ENCODE measurements around the gene ILKAP.
A peak's percentile ranks its signal among the peaks of the same experiment; 100 is the strongest.

ILKAP gene

DNA sequence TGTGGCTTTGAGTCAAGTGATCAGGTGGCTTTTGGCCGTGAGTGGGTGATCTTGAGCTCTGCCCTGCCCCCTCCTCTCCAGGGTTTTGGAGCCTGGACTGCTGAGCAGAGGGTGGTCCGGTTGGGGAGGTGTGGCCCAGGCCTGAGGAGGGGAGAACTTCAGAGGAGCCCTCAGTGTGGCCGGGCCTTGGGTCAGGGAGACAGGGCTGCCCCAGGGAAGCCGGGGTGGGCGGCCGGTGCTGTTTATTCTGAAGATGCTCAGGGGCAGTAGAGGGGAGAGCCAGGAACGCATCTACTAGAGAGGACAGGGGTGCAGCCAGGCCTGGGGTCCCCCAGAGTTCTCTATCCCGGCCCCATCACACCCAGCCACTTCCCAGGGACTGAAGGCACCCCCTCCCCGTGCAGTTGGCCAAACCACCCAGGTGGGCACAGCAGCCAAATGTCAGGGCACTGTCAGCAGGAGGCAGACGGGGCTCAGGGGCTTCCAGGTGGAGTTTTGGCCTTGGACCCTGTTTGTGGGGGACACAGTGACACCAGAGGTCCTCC, 43.8 kb downstream of the ILKAP start:
- 40% methylated on average over 8 of the region's 10 CpGs for WGBS (ENCODE audit: insufficient coverage)
- Histone ChIP-seq H3K36me3 (ENCODE audit: control insufficient read depth in 4 of 4, insufficient read depth in 4 of 4, low read length in 3 of 4) (no peaks in the 10 kb centered on the region), H3K27me3 (replicated peaks in 2 of 5; ENCODE audit: control insufficient read depth in 4 of 5, insufficient read depth in 5 of 5, low read length in 4 of 5) (peaks cover 0 to 62% (median 21%) of the 10 kb centered on the region in 5 experiments), H3K4me1 (ENCODE audit: control extremely low read depth in 1 of 4, control insufficient read depth in 4 of 4, insufficient read depth in 4 of 4, low read length in 3 of 4) (peaks cover 2 to 26% (median 24%) of the 10 kb centered on the region in 4 experiments), H3K9me3 (ENCODE audit: control extremely low read depth in 1 of 5, control insufficient read depth in 4 of 5, insufficient read depth in 2 of 5, low read depth in 1 of 5, low read length in 4 of 5) (no peaks in the 10 kb centered on the region), H3K4me3 (ENCODE audit: control insufficient read depth in 1 of 7, extremely low read depth in 1 of 7, insufficient read depth in 4 of 7, low read depth in 2 of 7, low read length in 6 of 7) (peak overlapping the region in 4 of 7 experiments; percentile 22 to 59 (median 50)), H3K27ac (ENCODE audit: insufficient read depth in 1 of 2, low read depth in 1 of 2, low read length in 2 of 2, poor library complexity in 1 of 2, severe bottlenecking in 2 of 2) (no peak overlapping the region)
- DNase-seq, result no peak
- CTCF ChIA-PET, result interaction anchor here (0.8 to 4.3 kb wide), 4 partner anchors 15 to 181 kb away, joined by 3 to 16 read pairs (median 4); no protein-coding TSS in a partner anchor
- POLR2A ChIA-PET, result interaction anchor here (1.0 kb wide), 1 partner anchor 99 kb away, joined by 4 read pairs; no protein-coding TSS in a partner anchor

DNA sequence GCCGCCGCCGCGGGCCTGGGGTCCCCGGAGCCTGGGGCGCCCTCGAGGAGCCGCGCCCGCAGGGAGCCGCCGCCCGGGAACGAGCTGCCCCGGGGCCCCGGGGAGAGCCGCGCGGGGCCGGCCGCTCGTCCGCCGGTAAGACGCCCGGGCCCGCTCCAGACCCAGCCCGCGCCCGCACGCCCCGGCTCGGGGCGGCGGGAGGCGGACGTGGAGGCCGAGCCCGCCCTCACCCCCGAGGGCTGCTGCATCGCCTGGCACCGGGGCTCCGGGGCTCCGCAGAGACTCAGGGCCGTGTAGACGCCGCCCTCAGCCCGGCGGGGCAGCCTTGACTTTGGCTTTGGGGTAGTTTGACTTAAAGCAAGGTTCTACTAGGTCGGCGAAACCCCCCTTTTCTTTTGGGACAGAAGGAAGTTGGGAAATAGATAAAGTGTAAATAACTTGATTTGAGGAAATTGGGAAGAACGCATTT, 44.4 kb downstream of the ILKAP start:
- Histone ChIP-seq H3K4me1 (ENCODE audit: control extremely low read depth in 1 of 4, control insufficient read depth in 4 of 4, insufficient read depth in 4 of 4, low read length in 3 of 4) (peaks cover 2 to 26% (median 23%) of the 10 kb centered on the region in 4 experiments), H3K27ac (ENCODE audit: insufficient read depth in 1 of 2, low read depth in 1 of 2, low read length in 2 of 2, poor library complexity in 1 of 2, severe bottlenecking in 2 of 2) (no peak overlapping the region), H3K9me3 (ENCODE audit: control extremely low read depth in 1 of 5, control insufficient read depth in 4 of 5, insufficient read depth in 2 of 5, low read depth in 1 of 5, low read length in 4 of 5) (no peaks in the 10 kb centered on the region), H3K4me3 (ENCODE audit: control insufficient read depth in 1 of 7, extremely low read depth in 1 of 7, insufficient read depth in 4 of 7, low read depth in 2 of 7, low read length in 6 of 7) (peak overlapping the region in 5 of 7 experiments; percentile 15 to 53 (median 50)), H3K27me3 (replicated peaks in 2 of 5; ENCODE audit: control insufficient read depth in 4 of 5, insufficient read depth in 5 of 5, low read length in 4 of 5) (peaks cover 0 to 55% (median 21%) of the 10 kb centered on the region in 5 experiments), H3K36me3 (ENCODE audit: control insufficient read depth in 4 of 4, insufficient read depth in 4 of 4, low read length in 3 of 4) (no peaks in the 10 kb centered on the region)
- CTCF ChIA-PET, result interaction anchor here (0.7 to 4.3 kb wide), 2 partner anchors 89 to 105 kb away, joined by 3 to 16 read pairs; no protein-coding TSS in a partner anchor
- peak in 2 of 3 donors; percentile 34 to 45 for DNase-seq
- 1% methylated on average over 48 of the region's 52 CpGs for WGBS (ENCODE audit: insufficient coverage)
- POLR2A ChIA-PET, result no interaction called here

DNA sequence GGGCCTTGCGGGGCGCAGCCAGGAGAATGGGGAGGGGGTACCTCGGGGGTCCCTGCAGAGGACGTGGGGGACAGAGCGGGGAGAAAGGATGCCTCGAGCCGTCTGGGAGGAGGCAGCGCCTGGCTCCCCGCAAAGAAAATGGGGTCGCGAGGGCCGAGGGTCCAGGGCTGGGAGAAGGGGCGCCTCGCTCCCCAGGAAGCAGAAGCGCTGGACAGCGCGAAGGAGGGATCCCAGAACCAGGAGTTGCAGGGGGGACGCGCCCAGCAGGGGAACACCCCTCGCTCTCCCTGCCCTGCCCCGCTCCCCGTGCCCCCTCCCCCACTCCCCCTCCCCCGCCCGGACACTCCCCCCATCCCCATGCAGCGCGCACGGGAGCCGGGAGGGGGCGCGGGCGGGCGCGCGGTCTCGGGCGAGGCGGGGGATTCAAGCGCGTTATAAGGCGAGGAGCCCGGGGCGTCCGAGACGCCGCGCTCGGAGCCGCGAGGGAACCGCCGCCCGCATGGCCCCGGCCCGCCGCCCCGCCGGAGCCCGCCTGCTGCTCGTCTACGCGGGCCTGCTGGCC, 44.9 kb downstream of the ILKAP start, which contains the start of gene ERFE:
ERFE (plus strand) TSS at position 462 of the 562 bp plus-strand sequence; CDS start at position 500, 38 bp downstream.
- Histone ChIP-seq H3K27me3 (replicated peaks in 2 of 5; ENCODE audit: control insufficient read depth in 4 of 5, insufficient read depth in 5 of 5, low read length in 4 of 5) (peaks cover 0 to 50% (median 20%) of the 10 kb centered on the region in 5 experiments), H3K36me3 (ENCODE audit: control insufficient read depth in 4 of 4, insufficient read depth in 4 of 4, low read length in 3 of 4) (no peaks in the 10 kb centered on the region), H3K27ac (ENCODE audit: insufficient read depth in 1 of 2, low read depth in 1 of 2, low read length in 2 of 2, poor library complexity in 1 of 2, severe bottlenecking in 2 of 2) (no peak within 1 kb of the TSS), H3K9me3 (ENCODE audit: control extremely low read depth in 1 of 5, control insufficient read depth in 4 of 5, insufficient read depth in 2 of 5, low read depth in 1 of 5, low read length in 4 of 5) (no peaks in the 10 kb centered on the region), H3K4me1 (ENCODE audit: control extremely low read depth in 1 of 4, control insufficient read depth in 4 of 4, insufficient read depth in 4 of 4, low read length in 3 of 4) (peaks cover 2 to 22% (median 19%) of the 10 kb centered on the region in 4 experiments), H3K4me3 (ENCODE audit: control insufficient read depth in 1 of 7, extremely low read depth in 1 of 7, insufficient read depth in 4 of 7, low read depth in 2 of 7, low read length in 6 of 7) (peak within 1 kb of the TSS in 5 of 7 experiments; percentile 15 to 53 (median 50))
- WGBS (ENCODE audit: insufficient coverage), result 9% methylated on average over 26 of the region's 61 CpGs
- peak; percentile 32 to 61 (median 59) for DNase-seq
- ChIA-PET CTCF (interaction anchor here (0.7 to 4.3 kb wide), 2 partner anchors 89 to 105 kb away, joined by 3 to 16 read pairs; no protein-coding TSS in a partner anchor), POLR2A (no interaction called here)

DNA sequence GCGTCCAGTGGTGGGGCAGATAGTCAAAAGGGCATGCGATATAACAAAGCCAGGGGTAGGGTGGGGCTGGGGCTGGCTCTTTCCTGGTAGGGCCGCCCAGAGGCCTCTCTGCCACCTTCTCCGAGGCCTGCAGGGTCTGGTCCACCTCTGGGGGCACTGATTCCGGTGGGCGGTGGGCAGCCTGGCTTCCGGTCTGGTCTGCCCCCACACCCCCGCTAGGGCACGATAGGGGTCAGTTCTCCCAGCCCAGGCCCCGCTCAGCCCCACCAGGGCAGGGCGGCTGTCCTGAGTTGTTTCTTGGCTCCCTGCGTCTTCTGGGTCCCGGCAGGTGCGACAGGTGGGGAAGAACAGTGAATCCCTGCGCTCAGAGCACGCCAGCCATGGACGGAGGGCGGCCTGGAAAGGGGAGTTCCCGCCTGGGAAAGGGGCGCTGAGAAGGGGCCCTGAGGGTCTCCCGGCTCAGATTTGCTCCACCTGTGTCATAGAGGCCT, 45.4 kb downstream of the ILKAP start:
- CTCF ChIA-PET, result no interaction called here

DNA sequence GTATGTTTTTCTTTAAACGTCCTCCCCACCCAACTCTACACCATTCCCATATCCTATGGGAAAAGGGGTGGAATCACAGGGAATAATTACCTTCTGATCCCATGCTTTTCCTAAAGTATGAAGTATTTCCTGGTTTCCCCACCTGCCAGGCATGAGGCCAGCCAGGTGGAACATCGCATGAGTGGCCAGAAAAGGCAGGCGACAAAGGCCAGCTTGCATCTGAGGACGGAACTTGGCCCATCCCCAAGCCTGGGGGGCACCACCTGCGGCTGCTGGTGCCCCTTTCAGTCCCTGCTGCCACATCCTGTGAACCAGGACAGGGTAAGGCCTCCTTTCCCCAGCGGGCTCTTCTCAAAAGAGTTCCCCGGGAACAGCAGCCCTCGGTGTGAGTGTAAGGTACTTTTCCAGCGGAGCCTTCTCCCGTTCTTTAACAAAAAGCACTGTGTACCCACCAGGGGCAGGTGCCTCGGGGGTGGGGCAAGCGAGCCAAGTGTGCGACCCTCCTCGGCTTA, 45.9 kb downstream of the ILKAP start:
- Histone ChIP-seq H3K4me3 (ENCODE audit: control insufficient read depth in 1 of 7, extremely low read depth in 1 of 7, insufficient read depth in 4 of 7, low read depth in 2 of 7, low read length in 6 of 7) (no peak overlapping the region), H3K36me3 (ENCODE audit: control insufficient read depth in 4 of 4, insufficient read depth in 4 of 4, low read length in 3 of 4) (no peaks in the 10 kb centered on the region), H3K27me3 (replicated peaks in 2 of 5; ENCODE audit: control insufficient read depth in 4 of 5, insufficient read depth in 5 of 5, low read length in 4 of 5) (peaks cover 0 to 40% (median 10%) of the 10 kb centered on the region in 5 experiments), H3K9me3 (ENCODE audit: control extremely low read depth in 1 of 5, control insufficient read depth in 4 of 5, insufficient read depth in 2 of 5, low read depth in 1 of 5, low read length in 4 of 5) (no peaks in the 10 kb centered on the region), H3K27ac (ENCODE audit: insufficient read depth in 1 of 2, low read depth in 1 of 2, low read length in 2 of 2, poor library complexity in 1 of 2, severe bottlenecking in 2 of 2) (no peak overlapping the region), H3K4me1 (ENCODE audit: control extremely low read depth in 1 of 4, control insufficient read depth in 4 of 4, insufficient read depth in 4 of 4, low read length in 3 of 4) (peaks cover 2 to 18% (median 16%) of the 10 kb centered on the region in 4 experiments)
- CTCF ChIA-PET, result no interaction called here
- POLR2A ChIA-PET, result no interaction called here
- DNase-seq, result no peak
- 84% methylated on average over 13 of the region's 14 CpGs for WGBS (ENCODE audit: insufficient coverage)

More for the DNA sequence above, 45.4 kb downstream of the ILKAP start:
- peaks cover 2 to 18% (median 16%) of the 10 kb centered on the region in 4 experiments for H3K4me1 ChIP-seq (ENCODE audit: control extremely low read depth in 1 of 4, control insufficient read depth in 4 of 4, insufficient read depth in 4 of 4, low read length in 3 of 4)
- H3K9me3 ChIP-seq (ENCODE audit: control extremely low read depth in 1 of 5, control insufficient read depth in 4 of 5, insufficient read depth in 2 of 5, low read depth in 1 of 5, low read length in 4 of 5), result no peaks in the 10 kb centered on the region
- POLR2A ChIA-PET, result no interaction called here
- no peak overlapping the region for H3K4me3 ChIP-seq (ENCODE audit: control insufficient read depth in 1 of 7, extremely low read depth in 1 of 7, insufficient read depth in 4 of 7, low read depth in 2 of 7, low read length in 6 of 7)
- WGBS (ENCODE audit: insufficient coverage), result 76% methylated on average over 21 of the region's 21 CpGs
- H3K27me3 ChIP-seq (replicated peaks in 2 of 5; ENCODE audit: control insufficient read depth in 4 of 5, insufficient read depth in 5 of 5, low read length in 4 of 5), result peaks cover 0 to 45% (median 15%) of the 10 kb centered on the region in 5 experiments
- no peak for DNase-seq
- H3K27ac ChIP-seq (ENCODE audit: insufficient read depth in 1 of 2, low read depth in 1 of 2, low read length in 2 of 2, poor library complexity in 1 of 2, severe bottlenecking in 2 of 2), result no peak overlapping the region
- H3K36me3 ChIP-seq (ENCODE audit: control insufficient read depth in 4 of 4, insufficient read depth in 4 of 4, low read length in 3 of 4), result no peaks in the 10 kb centered on the region

DNA sequence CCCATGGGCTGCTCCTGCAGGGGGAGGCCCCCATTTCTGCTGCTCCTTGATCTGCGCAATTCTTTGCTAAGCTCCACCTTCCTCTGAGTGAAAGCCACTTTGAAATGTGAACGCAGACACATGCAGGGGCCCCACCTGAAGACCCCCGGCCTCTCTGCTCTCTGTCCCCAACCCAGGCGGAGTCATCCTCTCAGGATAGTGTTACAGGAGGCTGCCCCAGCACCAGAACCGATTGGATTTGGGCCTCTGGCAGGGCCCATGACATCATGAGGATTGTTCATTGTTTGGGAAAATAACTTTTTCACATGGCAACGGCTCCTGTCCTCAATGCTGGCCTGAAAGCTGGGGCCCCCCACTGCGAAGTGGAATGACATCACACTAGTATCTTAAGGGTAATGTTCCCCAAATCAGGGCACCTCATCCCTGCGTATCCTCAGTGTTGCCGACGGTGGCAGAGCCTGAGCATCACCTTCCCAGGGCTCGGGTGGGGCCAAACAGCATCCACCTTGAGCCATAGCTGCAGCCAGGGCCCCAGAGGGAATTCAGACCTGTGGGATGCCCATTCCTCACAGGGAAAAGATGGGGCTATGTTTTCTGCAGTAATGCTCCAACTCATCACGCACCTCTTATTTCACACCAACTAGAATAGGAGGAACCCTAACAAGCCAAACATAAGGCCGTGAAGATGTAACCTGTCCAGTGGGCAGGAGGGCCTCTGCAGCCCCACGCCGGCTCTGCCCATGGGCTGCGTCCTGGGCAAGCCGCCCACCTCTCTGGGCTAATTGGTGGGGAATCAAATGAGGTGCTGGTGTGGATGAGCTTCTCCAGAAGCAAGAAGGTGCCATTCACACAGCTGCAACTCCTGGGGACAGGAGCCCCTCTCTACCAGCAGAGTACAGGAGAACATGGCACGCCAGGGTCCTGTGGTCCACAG, 47.5 kb downstream of the ILKAP start:
- DNase-seq, result no peak
- H3K27ac ChIP-seq (ENCODE audit: insufficient read depth in 1 of 2, low read depth in 1 of 2, low read length in 2 of 2, poor library complexity in 1 of 2, severe bottlenecking in 2 of 2), result no peak overlapping the region
- 96% methylated on average over 16 of the region's 18 CpGs for WGBS (ENCODE audit: insufficient coverage)
- ChIA-PET CTCF (interaction anchor here (2.0 kb wide), 1 partner anchor 16 kb away, joined by 7 read pairs; no protein-coding TSS in a partner anchor), POLR2A (interaction anchor here (0.6 kb wide), 1 partner anchor 9 kb away, joined by 5 read pairs; no protein-coding TSS in a partner anchor)
- no peaks in the 10 kb centered on the region for H3K9me3 ChIP-seq (ENCODE audit: control extremely low read depth in 1 of 5, control insufficient read depth in 4 of 5, insufficient read depth in 2 of 5, low read depth in 1 of 5, low read length in 4 of 5)
- H3K27me3 ChIP-seq (replicated peaks in 2 of 5; ENCODE audit: control insufficient read depth in 4 of 5, insufficient read depth in 5 of 5, low read length in 4 of 5), result peaks cover 0 to 25% (median 7%) of the 10 kb centered on the region in 5 experiments
- no peaks in the 10 kb centered on the region for H3K36me3 ChIP-seq (ENCODE audit: control insufficient read depth in 4 of 4, insufficient read depth in 4 of 4, low read length in 3 of 4)
- no peak overlapping the region for H3K4me3 ChIP-seq (ENCODE audit: control insufficient read depth in 1 of 7, extremely low read depth in 1 of 7, insufficient read depth in 4 of 7, low read depth in 2 of 7, low read length in 6 of 7)
- H3K4me1 ChIP-seq (ENCODE audit: control extremely low read depth in 1 of 4, control insufficient read depth in 4 of 4, insufficient read depth in 4 of 4, low read length in 3 of 4), result peaks cover 2 to 18% (median 16%) of the 10 kb centered on the region in 4 experiments
